GM19372 (cell line): ENCODE measurements around the gene CPED1.
"Not testable (repeated sequence)": the region's sequence is repeated elsewhere in the genome, so short reads cannot be mapped to it uniquely, and the experiment has no call there.

Source experiments
- ATAC-seq: cut with Tn5 transposase; IDR thresholded peaks from one replicate; pipeline ENCODE4 v1.9.1; 2021; ENCODE audit warnings: mild to moderate bottlenecking, low read depth, moderate library complexity; ENCODE audit not compliant: unreplicated experiment

CPED1 gene

DNA sequence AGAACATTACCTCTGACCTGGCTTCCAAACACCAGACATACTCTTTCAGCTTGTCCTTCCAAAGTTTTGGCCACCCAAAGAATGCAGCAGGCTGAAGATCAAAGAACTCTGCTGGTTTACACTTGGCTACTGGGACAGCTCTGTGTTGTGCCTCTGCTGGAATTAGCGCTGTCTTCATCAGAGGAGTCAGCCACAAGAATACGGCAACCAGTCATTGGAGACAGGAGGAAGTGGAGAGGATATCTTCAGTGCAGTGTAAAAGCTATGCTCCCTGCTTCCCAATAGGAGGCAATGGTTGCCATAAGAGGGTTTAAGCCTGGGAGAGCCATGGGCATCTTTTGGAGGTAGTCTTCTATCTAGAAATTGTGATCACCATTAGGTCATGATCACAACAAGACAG is 213.6 kb downstream of the CPED1 start:
- ATAC-seq, result no peak

DNA sequence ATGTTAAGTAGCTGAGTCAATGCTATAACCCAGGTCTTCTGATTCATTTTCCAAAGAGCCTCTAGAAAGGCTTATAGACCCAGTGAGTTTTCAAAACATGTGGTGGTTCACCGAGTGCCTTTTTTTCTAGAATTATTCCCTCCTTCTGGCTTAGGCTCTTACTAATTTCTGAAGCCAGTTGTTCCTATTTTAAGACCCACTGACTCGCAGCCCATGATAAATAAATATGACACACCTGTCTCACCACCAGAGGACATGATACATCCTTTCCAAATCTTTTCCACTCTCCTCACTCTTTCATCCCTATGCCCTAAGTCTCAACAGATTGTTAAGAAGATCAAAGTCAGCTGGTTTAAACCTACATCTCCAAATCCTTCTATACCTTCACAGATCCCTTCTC is 214.3 kb downstream of the CPED1 start:
- no peak for ATAC-seq

DNA sequence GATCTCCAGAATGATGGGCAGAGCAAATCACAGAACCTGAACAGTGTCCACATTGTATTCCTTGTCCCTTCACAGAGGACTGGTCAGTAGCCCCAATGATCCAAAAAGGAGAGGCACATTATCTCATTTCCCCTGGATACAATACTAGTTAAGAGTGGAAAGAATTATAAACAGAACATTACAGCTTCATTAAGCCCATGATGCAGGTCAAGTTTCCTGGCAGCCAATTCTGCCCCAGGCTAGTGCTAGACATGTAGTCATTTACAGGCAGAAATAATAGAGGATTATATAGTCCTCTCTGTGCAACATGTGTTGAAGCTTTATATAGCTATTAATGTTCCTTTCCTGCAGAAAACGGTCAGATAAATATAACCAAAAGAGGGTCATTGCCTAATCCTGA is 216.0 kb downstream of the CPED1 start:
- no peak for ATAC-seq

DNA sequence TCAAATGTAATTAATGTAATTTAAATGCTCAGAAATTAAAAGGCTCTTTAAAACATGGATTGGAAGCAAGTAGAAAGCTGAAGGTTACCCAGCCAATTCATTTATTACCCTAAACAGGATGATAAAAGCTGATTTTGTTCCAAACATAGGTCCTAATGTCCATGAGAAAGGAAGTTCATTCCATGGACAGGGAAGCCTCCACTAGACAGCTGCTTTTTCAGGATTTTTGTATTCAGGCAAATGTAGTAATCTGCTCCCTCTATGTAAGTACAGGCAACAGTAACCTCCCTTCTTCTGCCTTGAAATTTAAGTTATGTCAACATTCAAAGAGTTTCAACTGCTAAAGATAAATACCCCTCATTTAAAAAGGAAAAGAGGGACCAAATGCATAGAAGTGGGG is 217.3 kb downstream of the CPED1 start:
- ATAC-seq, result no peak

DNA sequence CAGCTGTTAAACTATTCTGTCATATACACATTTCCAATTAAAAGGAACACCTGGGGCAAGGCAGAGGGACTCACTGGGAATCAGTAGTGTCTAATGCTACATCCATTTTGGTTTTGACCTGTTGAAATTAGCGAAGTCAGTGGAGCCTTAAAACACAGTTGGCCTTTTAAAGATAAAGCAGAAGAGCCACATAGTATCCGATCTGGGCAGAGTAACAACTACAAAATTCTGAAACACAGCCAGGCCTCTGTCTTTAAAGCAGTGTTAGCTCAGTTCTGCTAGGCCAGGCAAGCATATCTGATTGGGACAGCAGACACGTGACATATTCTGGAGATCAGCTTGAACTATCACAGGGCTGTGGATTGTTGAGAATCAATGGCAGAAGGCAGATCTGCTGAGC is 222.7 kb downstream of the CPED1 start:
- ATAC-seq, result no peak

DNA sequence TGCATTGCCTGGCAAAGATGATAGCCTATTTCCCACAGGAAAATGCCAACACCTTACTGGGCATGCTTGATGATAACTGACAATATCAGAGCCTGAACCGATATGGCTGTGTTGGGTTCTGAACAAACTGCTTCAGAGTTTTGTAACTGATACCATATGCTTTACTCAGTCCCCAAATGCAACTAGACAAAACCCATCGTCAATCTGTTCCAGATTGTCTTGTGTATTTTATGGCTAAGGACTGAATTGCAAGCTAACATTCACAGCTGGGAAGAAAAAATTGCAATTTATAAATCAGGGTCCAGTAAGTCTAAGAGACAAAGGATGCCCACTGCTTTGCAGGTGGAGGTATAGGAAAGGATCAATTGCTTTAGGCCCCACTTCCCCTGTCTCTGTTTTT is 223.5 kb downstream of the CPED1 start:
- ATAC-seq, result no peak

DNA sequence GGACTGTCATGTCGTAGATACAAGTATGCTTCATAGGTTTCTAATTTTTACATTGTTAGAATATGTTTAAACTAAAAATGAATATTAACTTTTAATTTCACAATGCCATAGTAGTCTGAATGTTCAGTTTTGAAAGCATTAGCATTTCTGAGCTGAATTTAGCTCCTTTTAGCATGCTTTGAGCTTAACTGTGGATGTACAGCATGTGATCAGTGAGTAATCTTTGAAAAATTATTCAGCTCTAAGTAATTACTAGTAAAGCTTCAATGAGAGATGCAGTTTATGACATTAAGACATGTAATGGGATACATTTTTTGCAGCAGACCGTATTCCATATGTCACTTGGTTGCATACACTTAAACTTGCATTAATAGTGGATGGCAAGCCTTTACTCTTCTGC is 226.1 kb downstream of the CPED1 start:
- ATAC-seq, result no peak

DNA sequence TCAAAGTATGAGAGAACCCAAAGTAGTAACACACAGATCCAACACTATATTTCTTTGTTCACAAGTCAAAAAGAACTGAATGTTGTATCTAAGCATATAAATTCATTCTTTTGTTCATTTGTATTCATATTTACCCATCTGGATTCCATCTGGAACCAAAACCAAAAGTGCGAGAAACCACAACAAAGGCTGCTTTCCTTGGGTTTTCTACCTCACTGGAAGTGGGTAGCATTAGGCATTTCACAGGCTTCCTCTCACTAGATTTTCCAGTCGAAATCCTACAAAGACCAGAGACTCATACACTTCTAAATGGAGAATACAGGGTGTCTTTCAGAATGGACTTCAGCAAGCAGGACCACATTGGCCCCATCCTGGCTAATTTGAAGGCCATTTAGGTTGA is 230.5 kb downstream of the CPED1 start:
- no peak for ATAC-seq

DNA sequence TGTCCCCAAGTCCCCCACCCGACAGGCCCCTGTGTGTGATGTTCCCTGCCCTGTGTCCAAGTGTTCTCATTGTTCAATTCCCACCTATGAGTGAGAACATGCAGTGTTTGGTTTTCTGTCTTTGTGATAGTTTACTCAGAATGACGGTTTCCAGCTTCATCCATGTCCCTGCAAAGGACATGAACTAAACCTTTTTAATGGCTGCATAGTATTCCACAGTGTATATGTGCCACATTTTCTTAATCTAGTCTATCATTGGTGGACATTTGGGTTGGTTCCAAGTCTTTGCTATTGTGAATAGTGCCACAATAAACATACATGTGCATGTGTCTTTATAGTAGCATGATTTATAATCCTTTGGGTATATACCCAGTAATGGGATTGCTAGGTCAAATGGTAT is 232.6 kb downstream of the CPED1 start:
- ATAC-seq, result not testable (repeated sequence)

DNA sequence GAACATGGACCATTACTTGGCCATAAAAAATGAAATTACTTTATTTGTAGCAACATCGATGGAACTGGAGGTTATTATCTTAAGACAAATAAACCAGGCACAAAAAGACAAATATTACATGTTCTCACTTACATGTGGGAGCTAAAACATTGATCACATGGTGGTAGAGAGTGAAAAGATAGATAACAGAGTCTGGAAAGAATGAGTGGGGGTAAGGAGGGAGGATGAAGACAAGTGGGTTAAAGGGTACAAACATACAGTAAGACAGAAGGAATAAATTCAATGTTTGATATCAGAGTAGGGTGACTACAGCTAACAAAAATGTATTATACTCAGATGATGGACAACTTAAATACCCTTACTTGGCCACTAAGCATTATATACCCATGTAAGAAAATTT is 240.3 kb downstream of the CPED1 start:
- ATAC-seq, result no peak

DNA sequence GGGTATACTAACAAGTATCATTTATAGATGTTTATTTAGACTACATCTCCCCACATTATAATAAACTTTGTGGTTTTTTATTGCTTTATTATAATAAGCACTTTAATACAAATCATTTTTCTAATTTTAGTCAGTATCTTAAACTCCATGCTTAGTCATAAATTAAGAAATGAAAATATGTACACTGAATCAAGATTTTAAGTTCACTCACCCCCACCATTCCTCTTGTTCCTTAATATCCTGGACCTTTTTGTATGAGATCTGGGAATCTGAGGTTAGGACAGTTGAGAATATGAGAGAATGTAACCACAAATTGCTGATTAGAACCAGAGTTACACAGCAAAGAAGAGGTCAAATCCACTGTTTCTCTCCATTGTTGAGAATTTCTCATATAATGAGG is 246.7 kb downstream of the CPED1 start:
- no peak for ATAC-seq

DNA sequence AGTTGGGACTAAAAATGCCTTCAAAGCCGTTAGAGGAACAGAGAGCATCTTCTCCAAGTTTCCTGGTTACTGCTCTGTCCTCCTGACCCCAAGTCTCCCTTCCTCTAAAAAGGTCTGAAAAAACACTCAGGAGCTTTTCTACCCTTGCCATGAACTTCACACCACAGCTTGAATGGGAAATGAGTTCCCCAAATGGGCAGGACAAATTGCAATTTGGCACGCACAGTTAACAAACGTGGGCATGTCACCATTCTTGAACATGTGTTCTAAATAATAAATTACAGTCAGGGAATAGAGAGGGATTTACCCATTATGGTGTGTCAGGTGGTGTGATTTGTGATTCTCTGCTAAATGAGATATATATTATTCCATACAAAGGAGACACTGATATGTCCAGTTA is 249.1 kb downstream of the CPED1 start:
- no peak for ATAC-seq

DNA sequence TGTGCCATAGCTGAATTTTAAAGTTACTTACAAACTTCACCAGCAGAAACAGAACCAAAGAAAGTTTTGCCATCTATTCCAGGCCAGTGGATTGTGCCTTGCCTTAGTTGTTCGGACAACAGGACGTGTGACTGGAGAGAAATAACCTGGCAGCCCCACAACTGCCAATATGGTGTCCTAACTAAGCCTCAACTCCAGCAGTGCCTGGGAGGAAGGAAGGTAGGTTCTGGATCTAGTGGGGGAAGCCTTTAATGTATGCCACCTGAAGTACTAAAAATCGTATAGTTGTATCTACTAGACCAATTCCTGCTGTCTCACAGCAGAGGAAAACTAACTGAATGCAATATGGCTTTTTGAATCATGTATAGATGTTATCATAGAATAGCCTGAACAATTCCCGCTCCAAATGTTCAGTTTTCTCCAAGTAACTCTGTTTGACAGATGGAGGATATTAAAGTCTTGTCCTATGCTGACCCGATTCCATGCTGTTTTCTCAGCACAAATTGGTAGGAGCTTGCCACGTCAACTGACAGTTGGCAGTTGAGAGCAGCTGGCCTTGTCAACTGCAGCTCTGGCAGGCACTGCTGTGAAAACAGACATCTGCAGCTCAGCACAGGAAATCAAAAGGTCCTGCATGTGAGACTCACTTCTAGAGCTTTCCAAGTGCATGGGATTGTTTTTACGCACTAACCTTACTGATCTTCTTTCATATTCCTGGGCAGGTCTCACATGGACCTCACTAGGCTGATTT is 255.8 kb downstream of the CPED1 start:
- ATAC-seq, result no peak

DNA sequence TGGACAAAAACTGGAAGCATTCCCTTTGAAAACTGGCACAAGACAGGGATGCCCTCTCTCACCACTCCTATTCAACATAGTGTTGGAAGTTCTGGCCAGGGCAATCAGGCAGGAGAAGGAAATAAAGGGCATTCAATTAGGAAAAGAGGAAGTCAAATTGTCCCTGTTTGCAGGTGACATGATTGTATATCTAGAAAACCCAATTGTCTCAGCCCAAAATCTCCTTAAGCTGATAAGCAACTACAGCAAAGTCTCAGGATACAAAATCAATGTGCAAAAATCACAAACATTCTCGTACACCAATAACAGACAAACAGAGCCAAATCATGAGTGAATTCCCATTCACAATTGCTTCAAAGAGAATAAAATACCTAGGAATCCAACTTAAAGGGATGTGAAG is 262.9 kb downstream of the CPED1 start:
- ATAC-seq, result not testable (repeated sequence)

DNA sequence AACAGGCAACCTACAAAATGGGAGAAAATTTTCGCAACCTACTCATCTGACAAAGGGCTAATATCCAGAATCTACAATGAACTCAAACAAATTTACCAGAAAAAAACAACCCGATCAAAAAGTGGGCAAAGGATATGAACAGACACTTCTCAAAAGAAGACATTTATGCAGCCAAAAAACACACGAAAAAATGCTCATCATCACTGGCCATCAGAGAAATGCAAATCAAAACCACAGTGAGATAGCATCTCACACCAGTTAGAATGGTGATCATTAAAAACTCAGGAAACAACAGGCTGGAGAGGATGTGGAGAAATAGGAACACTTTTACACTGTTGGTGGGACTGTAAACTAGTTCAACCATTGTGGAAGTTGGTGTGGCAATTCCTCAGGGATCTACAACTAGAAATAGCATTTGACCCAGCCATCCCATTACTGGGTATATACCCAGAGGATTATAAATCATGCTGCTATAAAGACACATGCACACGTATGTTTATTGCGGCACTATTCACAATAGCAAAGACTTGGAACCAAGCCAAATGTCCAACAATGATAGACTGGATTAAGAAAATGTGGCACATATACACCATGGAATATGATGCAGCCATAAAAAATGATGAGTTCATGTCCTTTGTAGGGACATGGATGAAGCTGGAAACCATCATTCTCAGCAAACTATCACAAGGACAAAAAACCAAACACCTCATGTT is 264.2 kb downstream of the CPED1 start:
- not testable (repeated sequence) for ATAC-seq

DNA sequence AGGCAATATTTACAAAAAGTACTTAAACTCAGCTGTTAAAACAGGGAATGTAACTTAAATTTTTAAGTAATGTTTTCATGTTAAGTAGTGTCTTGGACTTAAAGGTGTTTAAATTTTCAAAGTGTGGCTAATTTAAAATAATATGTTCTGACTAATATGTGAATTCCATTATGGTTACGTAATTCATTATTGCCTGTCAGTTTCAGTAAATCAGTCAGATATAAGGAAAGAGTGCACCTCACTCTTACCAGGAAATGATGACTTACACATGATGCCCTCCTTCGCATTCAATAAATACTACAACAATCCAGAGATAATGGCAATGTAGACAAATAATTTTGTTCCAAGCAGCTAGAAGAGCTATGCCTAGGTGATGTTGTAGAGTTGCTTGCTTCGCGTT is 271.3 kb downstream of the CPED1 start:
- ATAC-seq, result no peak

DNA sequence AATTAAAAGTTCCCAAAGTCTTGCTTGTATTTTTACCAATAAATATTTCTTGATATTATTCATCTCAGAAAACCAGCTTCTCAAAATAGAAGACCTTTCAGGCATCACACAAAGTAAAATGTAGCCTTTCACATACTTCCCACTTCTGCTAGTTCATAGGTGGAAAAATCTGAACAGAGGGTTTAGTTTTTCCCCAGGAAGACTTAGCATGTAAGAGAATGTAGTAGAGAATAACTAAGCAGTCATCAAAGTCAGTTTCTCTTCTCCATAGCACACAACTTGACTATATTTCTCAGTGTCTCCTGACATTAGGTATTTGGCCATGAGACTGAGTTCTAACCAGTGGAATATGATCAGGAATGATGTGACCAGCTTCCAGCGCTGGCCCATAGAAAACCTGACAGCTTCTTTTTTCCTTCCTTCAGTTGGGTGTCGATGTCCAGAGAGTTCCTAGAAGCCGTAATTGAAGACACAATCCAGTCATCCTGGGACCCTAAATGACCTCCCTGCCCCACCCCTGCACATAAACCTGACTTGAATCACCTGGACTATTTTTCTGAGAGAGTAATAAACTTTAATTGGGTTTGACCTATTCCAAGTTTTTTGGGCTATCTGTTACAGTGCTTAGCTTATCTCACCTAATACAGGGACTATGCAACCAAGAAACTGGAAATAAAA is 272.8 kb downstream of the CPED1 start:
- no peak for ATAC-seq

DNA sequence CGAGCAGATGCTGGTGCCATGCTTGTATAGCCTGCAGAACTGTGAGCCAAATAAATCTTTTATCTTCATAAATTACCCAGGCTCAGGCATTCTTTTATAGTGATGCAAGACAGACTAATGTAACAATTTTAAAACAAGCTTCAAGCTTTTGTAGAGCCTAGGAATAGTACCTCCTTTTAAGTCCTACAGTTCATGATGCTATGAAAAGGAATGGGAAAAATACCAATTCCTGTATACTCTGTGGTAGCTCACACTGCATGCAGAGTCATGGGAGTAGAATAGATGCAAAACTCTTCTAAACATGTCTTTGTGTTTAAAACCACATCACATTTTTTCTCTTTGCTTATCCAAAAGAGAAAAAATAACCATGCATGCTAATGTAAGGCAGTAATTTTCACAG is 273.7 kb downstream of the CPED1 start:
- no peak for ATAC-seq

DNA sequence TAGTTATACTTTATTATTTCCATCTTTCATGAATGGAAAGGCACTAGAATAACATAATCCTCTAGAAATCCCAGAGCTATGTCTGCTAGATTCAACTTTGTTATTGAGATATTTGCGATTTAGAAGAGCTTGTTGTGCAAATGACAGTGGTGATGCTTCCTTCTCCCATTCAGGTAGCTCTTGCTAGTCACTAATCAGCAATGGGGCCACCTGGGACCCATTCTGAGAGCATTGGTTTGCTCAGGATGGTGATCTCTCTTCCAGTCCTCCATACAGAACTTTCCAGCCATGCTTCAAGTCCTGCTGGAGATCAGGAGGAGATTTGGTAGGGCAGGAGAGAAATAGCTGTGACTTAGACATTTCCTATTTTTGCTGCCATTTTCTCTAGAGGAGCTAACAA is 274.5 kb downstream of the CPED1 start:
- no peak for ATAC-seq

DNA sequence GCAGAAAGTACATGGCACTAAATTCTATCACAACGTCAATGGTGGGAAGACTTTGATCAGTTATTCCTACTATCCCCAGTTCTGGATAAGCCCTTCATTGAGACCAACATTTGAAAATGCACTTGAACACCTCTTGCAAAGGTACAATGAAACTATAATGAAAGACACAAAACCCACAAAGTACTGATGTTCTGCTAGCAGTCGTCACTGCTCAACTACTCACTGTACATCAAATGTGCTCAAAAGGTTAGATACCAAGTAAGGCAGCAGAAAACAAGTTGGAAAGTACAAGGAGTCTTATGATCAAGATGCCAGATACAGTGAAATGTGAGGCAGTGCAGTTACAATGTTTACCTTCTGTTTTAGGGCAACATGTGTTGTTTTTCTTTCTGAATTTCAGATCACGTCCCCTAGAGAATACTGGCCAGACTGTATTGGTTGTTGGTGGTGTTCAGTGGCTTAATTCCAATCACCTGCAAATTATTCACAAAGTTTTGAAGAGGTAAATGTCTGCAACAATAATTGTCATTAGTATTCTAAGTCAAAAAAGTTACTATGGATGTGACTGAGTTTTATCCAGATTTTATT is 277.9 kb downstream of the CPED1 start:
- ATAC-seq, result no peak

DNA sequence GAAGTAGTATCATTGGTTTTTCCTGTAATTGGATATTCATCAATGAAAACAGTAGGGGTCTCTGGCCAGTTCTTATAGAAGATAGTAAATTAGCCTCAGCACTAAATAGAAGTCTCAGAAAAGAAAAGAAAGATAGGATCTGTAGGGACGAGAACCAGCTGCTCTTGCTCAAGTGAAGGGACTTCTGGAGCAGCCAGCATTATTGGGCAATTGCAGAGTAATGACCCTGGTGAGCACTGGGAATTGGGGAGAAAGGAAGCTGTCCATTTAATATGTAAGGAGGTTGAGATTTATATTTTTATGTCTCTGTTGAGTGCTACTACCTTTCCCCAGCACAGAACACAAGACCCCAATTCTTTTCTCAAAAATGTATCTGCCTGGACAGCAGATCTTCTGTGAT is 279.1 kb downstream of the CPED1 start:
- no peak for ATAC-seq
